ENCODE results near the gene HDGFL2. TPM values are rescaled to one million over a fixed set of nuclear protein-coding genes. Genes with fewer than 3 reads are reported as not detected.

HDGFL2 gene
- total and polyA plus RNA-seq, 8 donors: 30.9 to 87.4 (median 73.1) TPM

GRCh38 chr19:4471403-4472173 lies 509 bp upstream of the HDGFL2 start:
- Histone ChIP-seq H3K27me3 (no peaks in the 10 kb centered on the region), H3K4me3 (peak overlapping the region; percentile 84 to 94), H3K27ac (peak overlapping the region; percentile 86 to 95), H3K4me1 (peaks cover 12 to 24% of the 10 kb centered on the region in 2 donors), H3K9me3 (no peaks in the 10 kb centered on the region), H3K36me3 (peaks cover 0 to 17% of the 10 kb centered on the region in 2 donors)
- no peak for TF ChIP-seq CTCF (IDR thresholded peaks at IDR 0.05)
- DNase-seq: peak; percentile 95 to 100 (median 99)
- intact Hi-C loops (cut with DNase I): no loop called here
- peak; percentile 94 for ATAC-seq

GRCh38 chr19:4473011-4473762 lies 1.1 kb downstream of the HDGFL2 start:
- peak overlapping the region; percentile 84 to 94 for H3K4me3 ChIP-seq
- ATAC-seq (no peak), DNase-seq (no peak)
- H3K4me1 ChIP-seq: peaks cover 12 to 24% of the 10 kb centered on the region in 2 donors
- no peaks in the 10 kb centered on the region for H3K27me3 ChIP-seq
- H3K36me3 ChIP-seq: peaks cover 0 to 33% of the 10 kb centered on the region in 2 donors
- H3K9me3 ChIP-seq: no peaks in the 10 kb centered on the region
- intact Hi-C loops (cut with DNase I): no loop called here
- H3K27ac ChIP-seq: no peak overlapping the region
- no peak for TF ChIP-seq CTCF (IDR thresholded peaks at IDR 0.05)

- peaks cover 12 to 24% of the 10 kb centered on the region in 2 donors for H3K4me1 ChIP-seq
- H3K27me3 ChIP-seq: no peaks in the 10 kb centered on the region
- H3K36me3 ChIP-seq: peaks cover 0 to 41% of the 10 kb centered on the region in 2 donors
- intact Hi-C loops (cut with DNase I): no loop called here
- DNase-seq (no peak), ATAC-seq (no peak)
- H3K27ac ChIP-seq: no peak overlapping the region
- H3K4me3 ChIP-seq: peak overlapping the region in 1 of 2 donors; percentile 94
- TF ChIP-seq CTCF (IDR thresholded peaks at IDR 0.05): no peak
- no peaks in the 10 kb centered on the region for H3K9me3 ChIP-seq
Observed at GRCh38 chr19:4473763-4474513, 1.8 kb downstream of the HDGFL2 start.

GRCh38 chr19:4474514-4475022 lies 2.5 kb downstream of the HDGFL2 start:
- no peak for ATAC-seq
- intact Hi-C loops (cut with DNase I): no loop called here
- H3K27ac ChIP-seq: no peak overlapping the region
- peaks cover 0 to 47% of the 10 kb centered on the region in 2 donors for H3K36me3 ChIP-seq
- peak overlapping the region in 1 of 2 donors; percentile 94 for H3K4me3 ChIP-seq
- H3K27me3 ChIP-seq: no peaks in the 10 kb centered on the region
- no peak for TF ChIP-seq CTCF (IDR thresholded peaks at IDR 0.05)
- H3K4me1 ChIP-seq: peaks cover 12 to 24% of the 10 kb centered on the region in 2 donors
- DNase-seq: peak in 1 of 4 donors; percentile 45
- no peaks in the 10 kb centered on the region for H3K9me3 ChIP-seq
